Measurements from ENCODE around the gene KIF26B.

GRCh38 chr1:245575710-245576109 is 420.9 kb downstream of the KIF26B start:
- TF ChIP-seq CTCF (IDR thresholded peaks at IDR 0.05) (no peak), POLR2A (IDR thresholded peaks at IDR 0.05) (no peak)
